Measurements from ENCODE around the gene GART.

The GART gene

GRCh38 chr21:33458861-33459260 is 83.1 kb downstream of the GART start:
- DNase-seq, result no peak

GRCh38 chr21:33455686-33456446 is 86.1 kb downstream of the GART start:
- DNase-seq, result no peak
